ENCODE results near the gene SRRM5. TPM values are rescaled to one million over a fixed set of nuclear protein-coding genes. Genes with fewer than 3 reads are reported as not detected.

SRRM5 gene
- total RNA-seq, 4 donors from 2014 or later, result 1.2 to 2.7 (median 2.5) TPM; not detected in 1

DNA sequence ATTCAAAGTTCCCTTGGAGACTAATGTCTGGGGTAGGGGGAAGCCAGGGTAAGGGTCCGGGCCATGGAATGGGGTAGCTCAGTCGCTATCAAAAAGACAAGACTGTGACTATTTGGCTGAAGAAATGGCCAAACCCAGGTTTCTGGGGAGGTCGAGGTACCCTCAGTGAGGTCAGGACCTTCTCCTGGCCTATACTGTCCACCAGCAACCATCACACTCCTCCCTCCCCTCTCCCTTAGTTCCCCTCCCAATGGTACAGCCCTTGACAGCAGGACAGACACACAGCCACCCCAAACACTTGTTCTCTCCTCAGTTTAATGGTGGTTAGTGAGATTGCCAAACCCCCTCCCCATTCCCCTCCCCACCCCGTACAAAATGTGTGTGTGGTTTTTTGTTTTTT is 10.2 kb downstream of the SRRM5 start:
- no peak for DNase-seq
- Histone ChIP-seq H3K27me3 (no peaks in the 10 kb centered on the region), H3K27ac (no peak overlapping the region), H3K36me3 (no peaks in the 10 kb centered on the region), H3K4me3 (no peak overlapping the region), H3K9me3 (no peaks in the 10 kb centered on the region), H3K4me1 (peaks cover 0 to 4% (median 2%) of the 10 kb centered on the region in 4 donors)
- TF ChIP-seq POLR2A (IDR thresholded peaks at IDR 0.05), result no peak
- TF ChIP-seq, protein P1, sequence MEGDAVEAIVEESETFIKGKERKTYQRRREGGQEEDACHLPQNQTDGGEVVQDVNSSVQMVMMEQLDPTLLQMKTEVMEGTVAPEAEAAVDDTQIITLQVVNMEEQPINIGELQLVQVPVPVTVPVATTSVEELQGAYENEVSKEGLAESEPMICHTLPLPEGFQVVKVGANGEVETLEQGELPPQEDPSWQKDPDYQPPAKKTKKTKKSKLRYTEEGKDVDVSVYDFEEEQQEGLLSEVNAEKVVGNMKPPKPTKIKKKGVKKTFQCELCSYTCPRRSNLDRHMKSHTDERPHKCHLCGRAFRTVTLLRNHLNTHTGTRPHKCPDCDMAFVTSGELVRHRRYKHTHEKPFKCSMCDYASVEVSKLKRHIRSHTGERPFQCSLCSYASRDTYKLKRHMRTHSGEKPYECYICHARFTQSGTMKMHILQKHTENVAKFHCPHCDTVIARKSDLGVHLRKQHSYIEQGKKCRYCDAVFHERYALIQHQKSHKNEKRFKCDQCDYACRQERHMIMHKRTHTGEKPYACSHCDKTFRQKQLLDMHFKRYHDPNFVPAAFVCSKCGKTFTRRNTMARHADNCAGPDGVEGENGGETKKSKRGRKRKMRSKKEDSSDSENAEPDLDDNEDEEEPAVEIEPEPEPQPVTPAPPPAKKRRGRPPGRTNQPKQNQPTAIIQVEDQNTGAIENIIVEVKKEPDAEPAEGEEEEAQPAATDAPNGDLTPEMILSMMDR (IDR thresholded peaks at IDR 0.05), result no peak

DNA sequence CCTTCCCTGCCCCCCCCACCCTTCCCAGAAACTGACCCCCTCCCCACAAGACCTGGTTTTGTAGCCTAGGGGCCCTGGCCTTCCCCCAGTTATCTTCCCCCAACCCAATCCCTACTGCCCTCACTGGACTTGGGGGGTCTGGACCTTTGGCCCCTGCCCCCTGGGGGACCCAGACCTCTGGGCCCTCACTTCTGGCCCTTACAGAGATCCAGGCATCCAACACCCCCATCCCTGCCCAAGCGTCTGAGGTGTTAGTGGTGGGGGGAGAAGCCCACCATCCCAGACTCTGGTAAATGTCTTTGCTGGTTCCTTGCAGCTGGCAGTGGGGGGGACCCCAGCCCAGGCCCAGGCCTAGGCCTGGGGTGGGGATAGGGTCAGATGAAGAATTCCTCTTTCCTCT is 11.1 kb downstream of the SRRM5 start:
- H3K4me1 ChIP-seq, result peaks cover 0 to 4% (median 2%) of the 10 kb centered on the region in 4 donors
- TF ChIP-seq POLR2A (IDR thresholded peaks at IDR 0.05), result no peak
- TF ChIP-seq, protein P1 (IDR thresholded peaks at IDR 0.05), result no peak
- no peaks in the 10 kb centered on the region for H3K9me3 ChIP-seq
- H3K27me3 ChIP-seq, result no peaks in the 10 kb centered on the region
- DNase-seq, result no peak
- no peak overlapping the region for H3K27ac ChIP-seq
- no peak overlapping the region for H3K4me3 ChIP-seq
- H3K36me3 ChIP-seq, result no peaks in the 10 kb centered on the region

DNA sequence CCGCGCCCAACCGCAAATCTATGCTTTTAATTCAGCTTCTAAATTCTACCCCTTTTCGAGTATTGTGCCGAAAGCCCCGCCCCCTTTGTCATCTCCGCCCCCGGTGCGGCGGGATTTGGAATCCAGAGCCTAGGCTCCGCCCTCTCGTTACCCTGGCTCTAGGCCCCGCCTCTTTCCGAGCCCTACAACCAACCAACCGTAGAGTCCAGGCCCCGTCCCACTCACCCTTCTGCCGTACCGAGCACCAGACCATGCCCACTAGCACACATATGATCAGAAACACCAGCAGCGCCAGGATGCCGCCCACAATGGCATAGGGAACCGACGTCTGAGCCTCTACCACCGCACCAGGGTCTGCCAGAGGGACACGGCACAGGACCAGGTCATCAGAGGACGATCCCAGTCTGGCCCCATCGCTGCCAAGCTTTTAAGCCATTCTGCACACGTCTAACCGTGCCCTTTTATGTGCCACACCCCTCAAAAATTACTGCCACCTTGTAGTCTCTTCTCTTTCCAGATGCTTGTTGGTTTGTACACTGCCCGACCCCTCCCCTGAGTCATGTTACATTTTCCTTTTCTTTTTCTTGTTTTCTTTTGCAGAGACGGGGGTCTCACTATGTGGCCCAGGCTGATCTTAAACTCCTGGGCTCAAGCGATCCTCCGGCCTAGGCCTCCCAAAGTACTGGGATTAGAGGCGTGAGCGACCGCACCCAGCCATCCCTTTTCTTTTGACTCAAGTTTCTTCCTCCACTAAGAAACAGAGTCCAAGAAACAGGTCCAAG is 12.2 kb downstream of the SRRM5 start:
- TF ChIP-seq, protein P1 (IDR thresholded peaks at IDR 0.05), result no peak
- TF ChIP-seq POLR2A (IDR thresholded peaks at IDR 0.05), result no peak
- H3K9me3 ChIP-seq, result no peaks in the 10 kb centered on the region
- no peak overlapping the region for H3K27ac ChIP-seq
- no peaks in the 10 kb centered on the region for H3K36me3 ChIP-seq
- no peak for DNase-seq
- peaks cover 0 to 3% (median 0%) of the 10 kb centered on the region in 4 donors for H3K4me1 ChIP-seq
- no peak overlapping the region for H3K4me3 ChIP-seq
- no peaks in the 10 kb centered on the region for H3K27me3 ChIP-seq

DNA sequence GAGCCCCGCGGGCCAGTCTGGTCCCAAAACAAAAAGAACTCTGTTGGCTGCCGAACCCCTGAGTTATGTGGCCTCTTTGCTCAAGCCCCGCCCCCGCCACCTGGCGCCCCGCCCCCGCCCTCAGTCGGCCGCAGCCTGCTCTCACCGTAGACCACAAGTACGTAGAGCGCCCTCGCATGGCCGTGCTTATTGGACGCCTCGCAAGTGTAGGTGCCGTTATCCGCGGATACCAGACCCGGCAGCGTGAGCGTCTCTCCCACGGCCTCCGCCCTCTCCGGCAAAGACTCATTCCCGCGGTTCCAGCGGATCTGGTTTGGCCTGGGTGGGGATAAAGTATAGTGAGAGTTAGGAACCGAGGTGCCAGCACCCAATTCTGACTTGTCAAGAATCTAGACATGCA is 13.0 kb downstream of the SRRM5 start:
- peak; percentile 83 to 91 (median 85) for DNase-seq
- H3K27me3 ChIP-seq, result no peaks in the 10 kb centered on the region
- peaks cover 0 to 3% (median 0%) of the 10 kb centered on the region in 4 donors for H3K4me1 ChIP-seq
- TF ChIP-seq, protein P1 (IDR thresholded peaks at IDR 0.05), result peak in 3 of 6 experiments; percentile 11 to 40 (median 23)
- TF ChIP-seq POLR2A (IDR thresholded peaks at IDR 0.05), result no peak
- H3K4me3 ChIP-seq, result no peak overlapping the region
- H3K36me3 ChIP-seq, result no peaks in the 10 kb centered on the region
- no peak overlapping the region for H3K27ac ChIP-seq
- H3K9me3 ChIP-seq, result no peaks in the 10 kb centered on the region

DNA sequence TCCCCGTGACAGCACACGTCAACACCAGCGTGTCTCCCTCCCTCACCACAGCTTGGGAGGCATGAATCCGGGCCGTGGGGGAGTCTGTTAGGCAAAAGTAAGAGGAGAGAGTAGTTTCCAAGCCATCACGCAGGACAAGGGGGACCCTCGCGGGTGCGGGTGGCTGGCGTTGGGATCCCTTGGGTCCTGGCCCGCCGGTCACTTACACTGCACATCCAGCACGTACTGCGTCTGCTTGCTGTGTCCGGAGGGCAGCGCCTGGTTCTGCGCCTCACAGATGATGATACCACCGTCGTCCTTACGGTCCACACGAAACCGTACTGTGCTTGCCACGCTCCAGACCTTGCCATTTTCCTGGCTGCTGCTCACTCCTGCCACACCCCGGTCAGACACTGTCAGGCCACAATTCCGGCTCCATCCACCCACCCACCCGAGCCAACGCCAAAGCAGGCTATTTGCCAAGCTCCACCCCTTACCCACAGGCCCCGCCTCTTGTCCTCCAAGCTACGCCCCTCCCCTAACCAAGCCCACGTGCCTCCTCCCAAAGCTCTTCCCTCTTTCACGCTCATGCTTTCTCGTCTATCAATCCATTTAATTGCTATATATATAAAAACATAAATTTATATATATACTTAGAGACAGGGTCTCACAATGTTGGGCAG is 14.2 kb downstream of the SRRM5 start:
- H3K9me3 ChIP-seq, result no peaks in the 10 kb centered on the region
- TF ChIP-seq POLR2A (IDR thresholded peaks at IDR 0.05), result no peak
- TF ChIP-seq, protein P1 (IDR thresholded peaks at IDR 0.05), result no peak
- H3K27ac ChIP-seq, result no peak overlapping the region
- H3K4me3 ChIP-seq, result no peak overlapping the region
- no peaks in the 10 kb centered on the region for H3K4me1 ChIP-seq
- no peaks in the 10 kb centered on the region for H3K36me3 ChIP-seq
- DNase-seq, result no peak
- H3K27me3 ChIP-seq, result no peaks in the 10 kb centered on the region
